Cardiac atrium fibroblast (primary cell): ENCODE data around the gene PELO. TPM values are rescaled to one million over a fixed set of nuclear protein-coding genes. Genes with fewer than 3 reads are reported as not detected.

Experiments used
- total RNA-seq: library from RNA; depleted of rRNA; stranded (reverse); fragments of >200 nt; gene quantifications from 2 replicates; pipeline ENCODE4 v1.2.3, GENCODE V29; 2015

PELO gene, protein sequence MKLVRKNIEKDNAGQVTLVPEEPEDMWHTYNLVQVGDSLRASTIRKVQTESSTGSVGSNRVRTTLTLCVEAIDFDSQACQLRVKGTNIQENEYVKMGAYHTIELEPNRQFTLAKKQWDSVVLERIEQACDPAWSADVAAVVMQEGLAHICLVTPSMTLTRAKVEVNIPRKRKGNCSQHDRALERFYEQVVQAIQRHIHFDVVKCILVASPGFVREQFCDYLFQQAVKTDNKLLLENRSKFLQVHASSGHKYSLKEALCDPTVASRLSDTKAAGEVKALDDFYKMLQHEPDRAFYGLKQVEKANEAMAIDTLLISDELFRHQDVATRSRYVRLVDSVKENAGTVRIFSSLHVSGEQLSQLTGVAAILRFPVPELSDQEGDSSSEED
- total RNA-seq, result 20.2 and 22.0 TPM in 2 replicates

DNA sequence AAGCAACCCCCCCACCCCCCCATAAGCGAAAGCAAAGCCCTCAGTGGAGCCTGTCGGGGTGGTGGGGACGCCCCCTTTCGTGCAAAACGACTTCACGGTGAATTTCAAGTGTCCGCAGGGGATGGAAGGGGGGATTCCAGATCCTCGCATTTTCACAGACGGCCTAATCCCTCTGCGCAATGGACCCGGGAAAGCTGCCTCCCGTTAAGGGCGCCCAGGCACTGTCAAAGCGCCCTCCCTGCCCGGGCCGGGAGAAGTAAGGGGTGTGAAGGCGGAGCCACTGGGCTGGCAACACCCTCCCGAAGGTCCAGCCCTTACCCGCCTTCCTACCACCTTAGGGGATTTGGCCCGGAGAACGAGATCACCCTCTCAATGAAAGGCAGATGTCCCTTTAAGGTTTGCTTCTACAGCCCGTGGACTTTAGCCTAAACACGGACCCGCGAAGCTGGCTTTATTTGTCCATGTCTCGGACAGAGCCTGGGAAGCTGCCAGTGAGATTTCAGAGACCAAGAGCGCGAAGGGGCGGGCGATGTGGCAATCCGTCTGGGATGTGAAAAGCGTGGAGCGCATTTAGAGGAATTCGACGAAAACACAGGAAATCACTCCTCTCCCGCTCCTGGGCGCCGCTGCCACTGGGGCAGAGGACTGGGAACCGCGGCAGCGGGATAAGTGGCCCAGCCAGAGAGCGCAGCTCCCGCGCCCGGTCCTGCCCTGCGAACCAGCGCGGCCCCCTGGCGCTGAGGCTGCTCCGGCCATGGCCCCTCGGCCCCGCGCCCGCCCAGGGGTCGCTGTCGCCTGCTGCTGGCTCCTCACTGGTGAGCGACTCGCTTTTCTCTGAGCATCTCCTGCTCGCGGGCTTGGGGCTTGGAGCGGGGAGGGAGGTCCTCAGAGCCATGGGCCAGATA is at the start of gene PELO, which contains the start of gene ITGA1:
TSS of gene PELO (plus strand) at position 317 of the 905 bp plus-strand sequence. CDS start 12,479 bp downstream, outside the sequence.
TSS of gene ITGA1 (plus strand) at position 317 of the 905 bp plus-strand sequence. CDS start at position 755, 438 bp downstream.

Other genes with a start within 250 kb of the PELO start
- 15.6 and 21.5 TPM in 2 replicates for gene ITGA1, start within 50 bp of the PELO start, total RNA-seq
- 4.9 and 10.5 TPM in 2 replicates for gene ITGA2, start 201.4 kb downstream of the PELO start, total RNA-seq